GM12872 (cell line): ENCODE data around the gene GLTP.

Source experiments
- CTCF ChIP-seq: IDR thresholded peaks from 3 replicates; pipeline ENCODE4 v1.5.1; 2011; ENCODE audit warnings: low read depth, mild to moderate bottlenecking, low read length, moderate library complexity; ENCODE audit not compliant: insufficient read depth

Gene GLTP

GRCh38 chr12:109914461-109914860 lies 34.1 kb upstream of the GLTP start:
- no peak for TF ChIP-seq CTCF

- no peak for TF ChIP-seq CTCF
Observed at GRCh38 chr12:109912855-109913321, 32.5 kb upstream of the GLTP start.

- peak; percentile 35; the same call in 2 of the 3 replicates for TF ChIP-seq CTCF
Observed at GRCh38 chr12:109910969-109911348, 30.6 kb upstream of the GLTP start.

- TF ChIP-seq CTCF, result no peak
Observed at GRCh38 chr12:109910254-109910968, 30.1 kb upstream of the GLTP start.

GRCh38 chr12:109905301-109905700 lies 25.0 kb upstream of the GLTP start:
- no peak for TF ChIP-seq CTCF

GRCh38 chr12:109902891-109903418 lies 22.6 kb upstream of the GLTP start:
- TF ChIP-seq CTCF, result no peak

- TF ChIP-seq CTCF, result no peak
Observed at GRCh38 chr12:109900752-109901580, 20.6 kb upstream of the GLTP start.
